HG03025 (cell line): ENCODE data around the gene NAP1L5.

Experiments used
- ATAC-seq: cut with Tn5 transposase; IDR thresholded peaks from one replicate; pipeline ENCODE4 v1.9.1; 2021; ENCODE audit warnings: mild to moderate bottlenecking, moderate library complexity; ENCODE audit not compliant: unreplicated experiment, low FRiP score

Gene NAP1L5

GRCh38 chr4:88722828-88723227 is 25.2 kb upstream of the NAP1L5 start:
- ATAC-seq = no peak

- ATAC-seq = no peak
Measured at GRCh38 chr4:88722276-88722780, 24.7 kb upstream of the NAP1L5 start.

- ATAC-seq = no peak
Measured at GRCh38 chr4:88720451-88721428, 23.1 kb upstream of the NAP1L5 start.

GRCh38 chr4:88719381-88719780 is 21.8 kb upstream of the NAP1L5 start:
- ATAC-seq = no peak

- ATAC-seq = no peak
Measured at GRCh38 chr4:88718098-88718497, 20.5 kb upstream of the NAP1L5 start.

GRCh38 chr4:88713782-88714181 is 16.2 kb upstream of the NAP1L5 start:
- ATAC-seq = no peak

- ATAC-seq = no peak
Measured at GRCh38 chr4:88709989-88710388, 12.4 kb upstream of the NAP1L5 start.

- no peak for ATAC-seq
Measured at GRCh38 chr4:88706574-88706973, 8.9 kb upstream of the NAP1L5 start.

- ATAC-seq = no peak
Measured at GRCh38 chr4:88705805-88706492, 8.3 kb upstream of the NAP1L5 start.

GRCh38 chr4:88705223-88705622 is 7.6 kb upstream of the NAP1L5 start:
- no peak for ATAC-seq

- ATAC-seq = no peak
Measured at GRCh38 chr4:88702782-88703181, 5.2 kb upstream of the NAP1L5 start.

GRCh38 chr4:88698519-88698918 is 890 bp upstream of the NAP1L5 start:
- ATAC-seq = no peak

GRCh38 chr4:88697141-88697540 is 488 bp downstream of the NAP1L5 start:
- ATAC-seq = no peak

GRCh38 chr4:88696630-88697029 is 999 bp downstream of the NAP1L5 start:
- no peak for ATAC-seq

- no peak for ATAC-seq
Measured at GRCh38 chr4:88693792-88694191, 3.8 kb downstream of the NAP1L5 start.

GRCh38 chr4:88690355-88690754 is 7.3 kb downstream of the NAP1L5 start:
- ATAC-seq = no peak

- no peak for ATAC-seq
Measured at GRCh38 chr4:88681209-88681608, 16.4 kb downstream of the NAP1L5 start.

GRCh38 chr4:88675543-88675942 is 22.1 kb downstream of the NAP1L5 start:
- no peak for ATAC-seq

GRCh38 chr4:88674979-88675378 is 22.6 kb downstream of the NAP1L5 start:
- no peak for ATAC-seq

GRCh38 chr4:88674565-88674964 is 23.1 kb downstream of the NAP1L5 start:
- no peak for ATAC-seq

- ATAC-seq = no peak
Measured at GRCh38 chr4:88673886-88674285, 23.7 kb downstream of the NAP1L5 start.
